Measurements from ENCODE around the gene NRP2. TPM values are rescaled to one million over a fixed set of nuclear protein-coding genes. Genes with fewer than 3 reads are reported as not detected.

The NRP2 gene
- total RNA-seq, 4 donors from 2014 or later = 35.9 to 156 (median 114) TPM

- intact Hi-C loops (cut with DNase I; ENCODE audit: low total_unique reads) = no loop called here
- H3K36me3 ChIP-seq = no peaks in the 10 kb centered on the region
Measured at GRCh38 chr2:205771031-205771430, 88.7 kb downstream of the NRP2 start.

DNA sequence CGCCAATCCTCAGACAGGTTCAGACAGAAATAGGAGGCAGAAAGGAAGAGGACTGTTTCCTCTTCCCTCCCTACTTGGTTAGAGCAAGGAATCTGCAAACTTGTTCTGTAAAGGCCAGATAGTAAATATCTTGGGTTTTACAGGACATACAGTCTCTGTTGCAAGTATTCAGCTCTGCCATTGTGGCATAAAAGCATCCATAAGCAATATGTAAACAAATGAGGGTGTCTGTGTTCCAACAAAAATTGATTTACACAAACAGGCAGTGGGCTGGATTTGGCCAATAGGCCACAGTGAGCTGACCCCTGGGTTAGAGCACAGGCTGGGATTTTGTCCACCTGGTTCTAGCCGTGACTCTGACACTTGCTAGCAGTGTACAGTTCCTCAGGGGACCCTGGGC, 89.4 kb downstream of the NRP2 start:
- peak overlapping the region; percentile 66 to 89 for H3K27ac ChIP-seq
- peaks cover 0 to 7% of the 10 kb centered on the region in 2 donors for H3K4me1 ChIP-seq
- H3K27me3 ChIP-seq = no peaks in the 10 kb centered on the region
- no peaks in the 10 kb centered on the region for H3K9me3 ChIP-seq
- H3K4me3 ChIP-seq = no peak overlapping the region
- intact Hi-C loops (cut with DNase I; ENCODE audit: low total_unique reads) = no loop called here
- DNase-seq = no peak
- H3K36me3 ChIP-seq = no peaks in the 10 kb centered on the region
- no peak for TF ChIP-seq POLR2A (IDR thresholded peaks at IDR 0.05)
- no peak for TF ChIP-seq CTCF (IDR thresholded peaks at IDR 0.05)

More at GRCh38 chr2:205771031-205771430, 88.7 kb downstream of the NRP2 start:
- Histone ChIP-seq H3K4me1 (peaks cover 0 to 7% of the 10 kb centered on the region in 2 donors), H3K27me3 (no peaks in the 10 kb centered on the region), H3K27ac (peak overlapping the region; percentile 66 to 89), H3K9me3 (no peaks in the 10 kb centered on the region), H3K4me3 (no peak overlapping the region)
- TF ChIP-seq POLR2A (IDR thresholded peaks at IDR 0.05) = no peak
- no peak for TF ChIP-seq CTCF (IDR thresholded peaks at IDR 0.05)
- no peak for DNase-seq

GRCh38 chr2:205772983-205773382, 90.7 kb downstream of the NRP2 start:
- H3K27me3 ChIP-seq = no peaks in the 10 kb centered on the region
- no peak for DNase-seq
- intact Hi-C loops (cut with DNase I; ENCODE audit: low total_unique reads) = no loop called here
- no peak overlapping the region for H3K4me3 ChIP-seq
- H3K4me1 ChIP-seq = peaks cover 0 to 7% of the 10 kb centered on the region in 2 donors
- H3K36me3 ChIP-seq = no peaks in the 10 kb centered on the region
- H3K9me3 ChIP-seq = no peaks in the 10 kb centered on the region
- TF ChIP-seq POLR2A (IDR thresholded peaks at IDR 0.05) = no peak
- TF ChIP-seq CTCF (IDR thresholded peaks at IDR 0.05) = no peak
- H3K27ac ChIP-seq = peak overlapping the region in 1 of 2 donors; percentile 44

GRCh38 chr2:205773989-205774388, 91.7 kb downstream of the NRP2 start:
- Histone ChIP-seq H3K27me3 (no peaks in the 10 kb centered on the region), H3K9me3 (no peaks in the 10 kb centered on the region), H3K4me1 (peaks cover 0 to 6% of the 10 kb centered on the region in 2 donors), H3K4me3 (no peak overlapping the region), H3K36me3 (no peaks in the 10 kb centered on the region), H3K27ac (peak overlapping the region in 1 of 2 donors; percentile 4)
- DNase-seq = no peak
- TF ChIP-seq POLR2A (IDR thresholded peaks at IDR 0.05) (no peak), CTCF (IDR thresholded peaks at IDR 0.05) (no peak)
- intact Hi-C loops (cut with DNase I; ENCODE audit: low total_unique reads) = no loop called here

DNA sequence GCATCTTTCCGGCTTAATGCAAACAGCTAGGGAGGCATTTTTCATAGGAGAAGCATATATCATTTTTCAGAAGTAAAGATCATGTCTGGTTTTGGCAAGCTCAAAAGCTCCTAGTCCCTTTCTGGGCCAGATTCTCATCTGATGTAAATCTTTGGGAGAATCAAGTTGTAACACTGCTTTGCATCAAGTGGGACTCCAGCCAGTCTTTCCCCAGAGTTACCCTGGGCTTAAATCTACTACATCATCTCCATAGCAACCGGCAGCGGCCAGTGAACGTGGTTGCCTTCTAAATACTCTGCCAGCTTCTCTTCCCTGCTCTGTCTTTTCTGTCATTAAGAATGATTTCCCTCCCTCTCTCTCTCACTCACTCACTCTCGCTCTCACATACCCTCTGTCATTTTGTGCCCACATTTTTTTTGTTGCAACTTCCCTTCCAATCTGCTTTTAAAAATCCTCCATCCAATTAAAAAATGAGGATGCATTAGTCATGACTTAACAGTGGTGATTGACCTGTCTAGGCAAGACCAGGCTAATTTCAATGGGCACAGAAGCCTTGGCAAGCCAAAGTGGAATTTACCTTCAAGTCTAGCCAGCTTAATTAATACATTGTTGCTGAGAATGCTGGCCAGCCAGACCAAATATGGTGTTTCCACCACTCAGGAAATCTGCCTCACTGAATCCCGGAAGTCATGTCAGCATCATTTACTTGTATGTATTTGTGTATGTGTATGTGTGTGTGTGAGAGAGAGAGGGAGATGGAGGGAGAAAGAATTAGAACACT, 93.0 kb downstream of the NRP2 start:
- Histone ChIP-seq H3K36me3 (no peaks in the 10 kb centered on the region), H3K27ac (peak overlapping the region in 1 of 2 donors; percentile 10), H3K4me3 (no peak overlapping the region), H3K4me1 (no peaks in the 10 kb centered on the region), H3K27me3 (no peaks in the 10 kb centered on the region), H3K9me3 (no peaks in the 10 kb centered on the region)
- TF ChIP-seq POLR2A (IDR thresholded peaks at IDR 0.05) (no peak), CTCF (IDR thresholded peaks at IDR 0.05) (no peak)
- intact Hi-C loops (cut with DNase I; ENCODE audit: low total_unique reads) = no loop called here
- no peak for DNase-seq
